GM19240 (cell line): ENCODE data around the gene PIK3CB.
"Not testable (repeated sequence)": the region's sequence is repeated elsewhere in the genome, so short reads cannot be mapped to it uniquely, and the experiment has no call there.

Experiments
- DNase-seq: peaks from one replicate; pipeline ENCODE4 v3.0.0; 2011; ENCODE audit warnings: low spot score; ENCODE audit not compliant: insufficient read length

PIK3CB gene

DNA sequence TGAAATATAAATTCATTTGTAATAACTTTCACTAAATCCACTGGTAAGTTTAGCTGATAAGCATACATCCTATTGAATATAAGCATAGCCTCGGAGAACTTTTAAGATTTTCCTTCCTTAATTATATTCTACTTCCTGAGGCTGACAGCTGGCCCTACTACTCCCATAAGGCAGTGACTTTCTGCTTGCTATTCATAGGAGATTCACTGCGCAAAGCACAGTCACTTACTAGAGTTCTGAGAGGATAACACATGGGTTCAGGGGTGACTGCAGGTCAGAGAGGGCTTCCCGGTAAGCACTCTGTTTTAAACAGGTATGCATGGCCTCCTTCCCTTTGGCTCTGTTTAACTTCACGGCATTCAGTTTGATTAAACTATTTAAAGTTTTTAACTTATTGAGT, 150.3 kb downstream of the PIK3CB start:
- no peak for DNase-seq

DNA sequence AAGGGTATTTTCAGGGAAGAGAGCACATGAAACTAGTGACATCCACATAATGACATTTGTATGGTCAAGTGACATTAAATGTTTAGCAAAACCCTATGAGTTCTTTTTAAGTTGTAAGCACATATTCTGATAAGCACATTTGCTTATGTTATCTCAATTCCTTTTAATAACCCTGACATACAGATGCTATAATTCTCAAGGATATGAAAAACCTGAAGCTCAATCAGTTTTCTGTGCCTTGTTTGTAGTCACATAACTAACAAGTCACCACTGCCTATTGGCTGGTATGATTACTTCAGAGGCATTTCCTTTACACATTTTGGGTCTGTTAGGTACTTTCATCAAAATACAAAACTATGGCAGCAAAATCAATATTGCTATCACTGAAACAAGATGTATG, 152.1 kb downstream of the PIK3CB start:
- no peak for DNase-seq

DNA sequence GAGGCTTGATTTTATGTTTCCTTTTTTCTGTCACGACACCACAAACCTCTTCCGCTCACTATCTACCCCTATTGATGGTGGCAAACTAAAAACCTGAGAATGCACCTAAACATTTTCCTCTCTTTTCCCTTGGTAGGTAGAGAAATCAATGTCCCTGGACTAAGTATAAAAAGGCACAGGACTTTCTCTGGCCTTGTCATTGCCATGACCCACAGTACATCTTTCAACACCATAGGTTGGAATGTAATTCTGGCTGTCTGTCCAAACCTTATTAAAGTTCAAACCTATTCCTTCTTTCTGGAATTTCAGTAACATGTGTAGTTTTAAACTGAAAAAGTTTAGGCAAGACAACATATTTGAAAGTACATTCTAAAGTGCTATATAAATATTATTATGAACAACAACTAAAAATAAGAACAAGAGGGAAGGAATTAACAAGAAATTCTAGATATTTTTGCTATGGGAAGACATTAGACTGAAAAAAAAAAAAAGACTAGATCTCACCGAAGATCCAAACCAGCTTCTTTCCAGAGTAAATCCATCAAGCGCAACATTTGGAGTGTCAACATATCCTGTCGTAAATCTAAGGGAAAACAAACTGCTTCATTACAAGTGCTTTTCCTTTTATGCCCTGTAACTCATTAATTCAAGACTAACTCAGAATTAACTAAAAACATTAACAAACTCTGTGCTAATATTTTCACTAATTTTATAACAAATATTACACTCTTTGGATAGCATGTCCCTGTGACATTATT, 153.1 kb downstream of the PIK3CB start:
- no peak for DNase-seq

DNA sequence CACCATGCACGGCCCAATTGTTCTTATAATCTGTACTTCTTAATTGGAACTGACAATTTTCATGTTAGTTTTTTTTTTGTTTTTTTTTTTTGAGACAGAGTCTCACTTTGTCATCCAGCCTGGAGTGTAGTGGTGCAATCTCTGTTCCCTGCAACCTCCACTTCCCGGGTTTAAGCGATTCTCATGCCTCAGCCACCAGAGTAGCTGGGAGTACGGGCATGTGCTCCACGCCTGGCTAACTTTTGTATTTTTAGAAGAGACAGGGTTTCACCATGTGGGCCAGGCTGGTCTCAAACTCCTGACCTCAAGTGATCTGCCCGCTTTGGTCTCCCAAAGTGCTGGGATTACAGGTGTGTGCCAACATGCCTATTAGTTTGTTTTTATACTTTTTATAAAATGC, 153.8 kb downstream of the PIK3CB start:
- DNase-seq: not testable (repeated sequence)

DNA sequence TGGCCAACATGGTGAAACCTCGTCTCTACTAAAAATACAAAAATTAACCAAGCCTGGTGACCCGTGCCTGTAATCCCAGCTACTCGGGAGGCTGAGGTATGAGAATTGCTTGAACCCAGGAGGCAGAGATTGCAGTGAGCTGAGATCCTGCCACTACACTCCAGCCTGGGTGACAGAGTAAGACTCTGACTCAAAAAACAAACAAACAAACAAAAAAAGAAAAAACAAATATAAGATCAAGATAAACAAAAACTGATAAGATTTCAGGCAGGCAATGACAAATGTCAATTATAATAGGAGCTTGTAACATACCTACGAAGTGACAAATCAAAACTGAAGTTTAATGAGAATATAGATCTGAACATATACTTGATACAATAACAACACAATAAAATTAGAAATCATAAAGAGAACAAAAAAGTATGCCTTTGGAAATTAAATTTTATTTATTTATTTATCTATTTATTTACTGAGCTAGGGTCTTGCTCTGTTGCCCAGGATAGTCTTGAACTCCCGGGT, 155.8 kb downstream of the PIK3CB start:
- no peak for DNase-seq

DNA sequence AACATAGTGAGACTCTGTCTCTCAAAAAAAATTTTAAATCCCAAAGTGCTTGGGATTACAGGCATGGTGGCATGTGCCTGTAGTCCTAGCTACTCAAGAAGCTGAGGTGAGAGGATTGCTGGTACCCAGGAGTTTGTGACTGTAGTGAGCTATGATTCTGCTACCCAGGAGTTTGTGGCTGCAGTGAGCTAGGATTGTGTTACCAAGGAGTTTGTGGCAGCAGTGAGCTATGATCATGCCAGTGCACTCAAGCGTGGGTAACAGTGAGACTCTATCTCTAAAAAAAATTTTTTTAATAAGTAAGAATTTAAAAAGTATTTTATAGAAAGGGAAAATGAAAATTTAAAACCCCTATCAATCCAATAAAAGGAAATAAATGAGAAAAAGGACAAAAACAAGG, 156.6 kb downstream of the PIK3CB start:
- DNase-seq: no peak

DNA sequence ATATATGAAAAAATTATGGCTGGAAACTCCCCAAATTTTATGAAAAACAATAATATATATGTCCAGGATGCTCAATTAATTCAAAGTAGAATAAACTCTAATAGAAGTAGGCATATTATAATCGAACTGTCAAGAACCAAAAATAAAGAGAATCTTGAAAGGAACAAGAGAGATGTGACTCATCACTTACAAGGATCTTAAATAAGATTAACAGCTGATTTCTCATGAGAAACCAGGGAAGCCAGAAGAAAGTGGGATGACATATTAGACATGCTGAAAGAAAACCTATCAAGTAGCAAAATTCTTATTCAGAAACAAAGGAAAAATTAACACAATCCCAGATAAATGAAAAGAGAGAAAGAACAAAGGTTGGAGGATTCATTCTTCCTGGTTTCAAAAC, 159.3 kb downstream of the PIK3CB start:
- DNase-seq: no peak

DNA sequence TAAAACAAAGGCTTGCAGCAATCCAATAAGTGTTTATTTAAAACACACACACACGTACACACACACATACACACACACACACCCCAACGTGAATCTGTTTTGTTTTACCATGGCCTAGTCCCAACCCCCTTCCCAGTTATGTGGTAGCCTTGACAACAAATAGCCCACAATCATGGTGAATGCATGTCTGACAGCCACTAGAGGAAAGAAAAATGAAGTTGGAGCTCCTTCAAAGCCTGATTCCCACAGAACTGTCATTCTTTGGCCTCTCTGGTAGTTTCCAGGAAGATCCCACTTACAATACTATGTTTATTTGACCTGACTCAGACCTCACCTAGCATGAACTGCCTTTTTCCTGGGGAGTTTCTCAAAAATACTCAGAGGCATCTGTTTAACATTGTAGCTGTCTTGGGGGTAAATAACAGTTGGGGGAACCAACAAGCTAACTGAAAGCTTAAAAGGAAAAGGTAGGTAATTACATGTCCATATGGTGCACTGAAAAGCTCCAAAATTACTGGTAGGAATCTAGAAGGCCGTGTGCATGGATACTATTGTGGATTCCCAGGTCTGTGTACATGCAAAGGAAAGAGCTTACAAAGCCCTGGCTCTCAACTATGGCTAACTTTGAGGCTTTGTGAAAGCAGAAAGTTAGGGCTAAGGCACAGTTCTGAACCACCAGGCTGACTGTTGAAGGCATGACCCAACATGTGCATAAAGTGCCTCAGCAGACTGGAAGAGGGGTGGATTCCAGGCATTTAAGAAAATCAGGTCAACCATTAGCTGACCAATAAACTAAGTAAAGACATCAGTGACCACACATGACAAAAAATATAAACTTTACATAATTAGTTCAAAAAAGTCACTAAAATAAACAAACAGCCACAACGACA, 160.8 kb downstream of the PIK3CB start:
- DNase-seq: no peak

DNA sequence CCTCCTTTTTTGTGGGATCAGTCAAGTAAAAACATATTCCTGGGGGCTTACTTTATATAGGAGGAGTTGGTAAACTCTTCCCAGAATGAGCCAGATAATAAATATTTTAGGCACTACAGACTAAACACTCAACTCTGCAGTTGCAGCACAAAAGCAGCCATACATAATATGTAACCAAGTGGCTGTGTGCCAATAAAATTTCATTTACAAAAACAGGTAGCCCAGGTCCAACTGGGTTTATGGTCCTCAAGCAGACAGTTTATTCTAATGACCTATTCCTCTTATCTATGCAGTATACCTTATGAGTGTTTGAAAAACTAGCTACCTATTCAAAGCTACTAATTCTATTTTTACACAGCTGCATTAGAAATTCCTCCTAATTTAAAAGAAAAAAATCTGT, 164.3 kb downstream of the PIK3CB start:
- no peak for DNase-seq

DNA sequence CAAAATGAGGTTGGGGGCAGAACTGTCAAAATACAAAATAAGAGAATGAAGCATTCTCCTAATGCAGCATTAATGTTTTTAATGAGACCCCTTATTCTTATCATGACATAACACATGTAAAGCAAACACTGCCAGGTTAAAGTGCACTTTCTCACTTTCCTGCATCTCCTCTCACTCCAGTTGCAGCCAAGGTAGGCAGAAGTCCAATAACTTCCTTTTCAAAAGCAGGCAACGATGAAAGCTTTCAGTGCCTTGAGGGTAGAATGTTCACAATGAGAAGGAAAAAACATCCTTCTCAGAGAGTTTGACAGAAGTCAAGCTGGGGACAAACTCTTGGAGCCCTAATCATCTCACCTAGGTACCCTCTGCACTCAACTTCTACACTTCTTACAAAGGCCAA, 166.6 kb downstream of the PIK3CB start:
- DNase-seq: no peak

DNA sequence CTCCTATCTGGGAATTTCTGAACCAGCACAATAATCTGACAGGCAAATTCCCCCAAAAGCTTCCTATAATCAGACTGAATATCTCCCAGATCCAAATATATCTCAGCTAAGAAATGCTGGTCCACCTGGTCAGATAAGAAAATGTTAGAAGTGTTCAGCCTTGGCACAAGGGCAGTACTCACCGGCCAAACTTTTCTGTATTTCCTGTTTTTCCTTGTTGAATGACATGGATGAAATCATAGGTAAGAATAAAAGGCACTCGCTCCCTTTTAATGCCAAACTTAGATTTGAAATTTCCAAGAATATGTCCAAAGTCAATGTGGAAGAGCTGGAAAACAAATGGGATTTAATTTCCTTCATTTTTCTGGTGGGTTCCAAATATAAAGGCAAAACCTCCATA, 177.2 kb downstream of the PIK3CB start:
- DNase-seq: no peak

DNA sequence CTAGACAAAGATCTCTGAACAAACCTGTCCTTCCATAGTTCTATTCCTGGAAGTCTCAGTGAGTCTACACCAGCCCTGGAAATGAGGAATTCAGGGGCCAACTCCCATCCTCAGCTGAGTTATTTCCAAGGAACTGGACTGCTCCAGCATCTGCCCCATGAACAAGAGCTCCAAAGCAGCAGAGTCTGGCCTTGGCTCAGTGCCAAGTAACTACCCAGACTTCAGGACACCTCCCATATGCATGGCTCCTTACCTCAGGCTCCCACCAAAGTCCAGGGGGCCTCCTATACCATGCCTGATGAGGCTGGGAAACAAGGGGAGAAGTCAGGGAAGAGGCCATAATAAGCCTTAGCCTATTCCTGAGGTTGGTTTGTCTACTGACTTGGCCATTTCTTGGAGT, 181.2 kb downstream of the PIK3CB start:
- DNase-seq: no peak

DNA sequence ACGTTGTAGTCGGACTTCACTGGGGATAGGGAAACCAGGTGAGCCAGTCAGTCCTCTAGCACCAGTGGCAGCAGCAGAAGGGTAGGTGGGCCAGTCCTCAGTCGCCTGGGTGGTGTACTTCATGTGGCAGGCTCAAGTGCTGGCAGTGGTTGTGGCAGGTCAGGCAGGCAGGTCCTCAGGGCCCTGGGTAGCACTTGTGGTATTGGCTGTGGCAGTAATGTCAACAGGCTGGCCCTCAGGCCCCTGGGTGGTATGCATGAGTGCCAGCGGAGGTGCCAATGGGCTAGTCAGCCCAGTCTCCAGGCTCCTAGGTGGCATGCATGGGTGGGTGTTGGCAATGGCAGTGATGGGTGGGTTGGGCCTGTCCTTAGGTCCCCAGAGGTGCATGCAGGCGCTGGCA, 185.6 kb downstream of the PIK3CB start:
- no peak for DNase-seq

DNA sequence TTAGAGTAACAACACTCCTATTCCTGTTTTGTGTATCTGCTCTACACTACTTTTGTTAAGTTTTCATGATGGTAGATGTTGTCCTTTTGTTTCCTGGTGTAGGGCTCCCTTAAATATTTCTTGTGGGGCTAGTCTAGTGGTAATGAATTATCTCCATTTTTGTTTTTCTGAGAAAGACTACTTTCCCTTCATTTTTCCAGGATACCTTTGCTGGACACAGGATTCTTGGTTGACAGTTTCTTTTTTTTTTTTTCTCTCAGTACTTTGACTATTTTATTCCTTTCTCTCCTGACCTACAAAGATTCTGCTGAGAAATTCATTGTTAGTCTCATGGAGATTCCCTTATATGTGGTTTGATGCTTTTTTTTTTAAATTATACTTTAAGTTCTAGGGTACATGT, 188.2 kb downstream of the PIK3CB start:
- DNase-seq: no peak

DNA sequence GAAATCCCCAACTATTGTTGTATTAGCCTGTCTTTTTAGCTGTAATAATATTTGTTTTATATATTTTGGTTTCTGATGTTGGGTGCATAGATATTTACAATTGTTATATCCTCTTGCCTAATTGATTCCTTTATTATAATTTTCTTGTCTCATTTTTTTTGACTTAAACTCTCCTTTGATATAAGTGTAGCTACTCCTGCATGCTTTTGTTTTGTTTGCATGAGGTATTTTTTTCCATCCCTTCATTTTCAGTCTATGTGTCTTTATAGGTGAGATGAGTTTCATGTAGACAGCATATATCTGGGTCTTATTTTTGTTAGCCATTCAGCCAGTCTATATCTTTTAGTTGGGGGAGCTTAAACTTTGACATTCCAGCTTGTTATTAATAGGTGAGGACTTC, 188.7 kb downstream of the PIK3CB start:
- no peak for DNase-seq

DNA sequence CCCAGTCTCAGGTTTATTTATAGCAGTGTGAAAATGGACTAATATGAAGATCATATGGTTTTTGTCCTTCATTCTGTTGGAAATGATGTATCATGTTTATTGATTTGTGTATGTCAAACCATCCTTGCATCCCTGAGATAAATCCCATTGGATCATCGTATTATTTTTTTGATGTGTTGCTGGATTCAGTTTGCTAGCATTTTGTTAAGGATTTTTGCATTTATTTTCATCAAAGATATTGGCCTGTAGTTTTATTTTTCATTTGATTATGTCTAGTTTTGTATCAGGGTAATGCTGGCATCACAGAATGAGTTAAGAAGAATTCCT, 191.8 kb downstream of the PIK3CB start:
- DNase-seq: no peak

DNA sequence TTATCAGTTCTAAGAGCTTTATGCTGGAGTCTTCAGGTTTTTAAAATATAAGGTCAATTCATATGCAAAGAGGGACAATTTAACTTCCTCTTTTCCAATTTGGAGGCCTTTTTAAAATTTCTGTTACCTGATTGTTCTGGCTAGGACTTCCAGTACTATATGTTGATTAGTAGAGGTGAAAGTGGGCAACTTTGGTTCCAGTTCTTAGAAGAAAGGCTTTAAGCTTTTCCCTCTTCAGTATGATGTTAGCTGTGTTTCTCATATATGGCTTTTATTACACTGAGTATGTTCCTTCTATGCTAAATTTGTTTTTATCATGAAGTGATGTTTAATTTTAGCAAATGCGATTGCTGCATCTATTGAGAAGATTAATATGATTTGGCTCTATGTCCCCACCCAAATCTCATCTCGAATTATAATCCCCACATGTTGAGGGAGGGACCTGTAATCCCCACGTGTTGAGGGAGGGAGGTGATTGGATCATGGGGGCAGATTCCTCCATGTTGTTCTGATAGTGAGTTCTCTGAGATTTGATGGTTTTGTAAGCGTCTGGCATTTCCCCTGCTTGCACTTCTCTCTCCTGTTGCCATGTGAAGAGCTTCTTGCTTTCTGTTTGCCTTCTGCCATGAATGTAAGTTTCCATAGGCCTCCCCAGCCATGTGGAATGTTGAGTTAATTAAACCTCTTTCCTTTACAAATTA, 192.4 kb downstream of the PIK3CB start:
- no peak for DNase-seq

DNA sequence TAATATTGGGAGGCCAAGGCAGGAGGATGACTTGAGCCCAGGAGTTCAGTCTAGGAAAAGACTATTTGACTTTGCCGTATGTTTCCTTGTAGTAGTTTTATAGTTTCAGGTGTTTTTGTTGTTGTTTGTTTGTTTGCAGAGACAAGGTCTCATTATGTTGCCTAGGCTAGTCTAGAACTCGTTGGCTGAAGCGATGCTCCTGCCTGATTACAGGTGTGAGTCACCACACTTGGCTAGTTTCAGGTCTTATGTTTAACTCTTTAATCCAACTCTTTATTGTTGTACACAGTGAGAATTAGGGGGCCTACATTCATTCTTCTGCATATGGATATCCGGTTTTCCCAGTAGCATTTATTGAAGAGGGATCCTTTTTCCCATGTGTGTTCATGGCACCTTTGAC, 194.2 kb downstream of the PIK3CB start:
- no peak for DNase-seq

DNA sequence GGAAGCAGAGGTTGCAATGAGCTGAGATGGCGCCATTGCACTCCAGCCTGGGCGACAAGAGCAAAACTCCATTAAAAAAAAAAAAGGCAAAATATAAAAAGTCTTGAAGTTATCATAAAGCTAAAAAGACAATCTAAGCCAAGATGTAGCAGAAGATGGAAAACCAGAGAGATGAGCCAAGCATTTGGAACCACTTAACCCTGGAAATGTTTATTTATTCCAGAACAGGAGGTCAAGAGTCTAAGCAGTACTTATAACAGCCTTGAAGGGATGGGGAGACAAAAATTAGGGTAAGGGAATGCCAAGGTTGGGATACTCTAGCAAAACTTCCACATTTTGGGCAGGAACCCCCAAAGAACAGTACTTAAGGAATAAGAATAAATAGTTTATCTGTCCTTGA, 196.1 kb downstream of the PIK3CB start:
- no peak for DNase-seq

DNA sequence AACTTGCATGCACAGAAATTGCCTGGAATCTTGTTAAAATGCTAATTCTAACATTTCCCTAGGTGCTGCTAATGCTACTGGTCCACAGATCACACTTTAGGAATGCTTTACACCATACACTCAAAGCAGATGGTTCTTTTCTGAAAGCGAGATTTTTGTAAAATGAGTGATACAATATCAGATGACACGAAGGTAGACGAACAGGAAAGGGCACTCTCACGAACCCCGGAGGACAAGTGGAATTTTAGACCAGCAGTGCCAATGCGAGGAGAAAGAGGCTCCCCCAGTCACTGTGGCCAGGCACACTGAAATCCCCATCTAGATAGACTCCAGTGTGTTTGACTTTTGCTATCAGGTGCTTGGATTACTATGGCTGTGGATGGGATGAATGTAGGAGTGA, 205.2 kb downstream of the PIK3CB start:
- DNase-seq: no peak

DNA sequence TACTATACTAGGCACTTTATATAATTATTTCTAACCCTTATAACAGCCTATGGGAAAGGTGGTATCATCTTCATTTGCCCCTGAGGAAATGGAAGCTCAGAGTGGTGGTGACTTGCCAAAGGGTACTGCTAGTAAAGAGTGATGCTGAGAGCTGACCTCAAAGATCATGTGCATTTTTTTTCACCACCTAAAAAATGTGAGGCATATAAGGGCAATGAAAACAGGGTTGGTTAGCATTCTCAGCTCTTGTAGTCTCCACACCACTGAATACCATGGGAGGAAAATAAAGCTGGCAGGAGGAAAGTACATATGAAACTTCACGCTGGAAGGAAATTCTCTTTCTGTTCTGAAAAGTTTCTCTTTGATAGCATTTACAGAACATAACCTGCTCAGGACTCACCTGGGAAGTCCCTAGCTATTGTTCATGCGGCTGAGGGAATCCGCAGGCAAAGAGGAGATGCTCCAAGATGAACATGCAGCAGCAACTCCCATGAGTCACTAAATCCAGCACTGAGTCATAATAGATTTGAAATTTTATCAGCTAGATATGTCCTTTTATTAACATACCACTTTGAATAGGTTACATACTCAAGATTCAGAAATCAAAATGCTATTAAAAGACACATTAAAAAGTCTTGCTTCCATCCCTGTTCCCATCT, 208.9 kb downstream of the PIK3CB start:
- DNase-seq: no peak

DNA sequence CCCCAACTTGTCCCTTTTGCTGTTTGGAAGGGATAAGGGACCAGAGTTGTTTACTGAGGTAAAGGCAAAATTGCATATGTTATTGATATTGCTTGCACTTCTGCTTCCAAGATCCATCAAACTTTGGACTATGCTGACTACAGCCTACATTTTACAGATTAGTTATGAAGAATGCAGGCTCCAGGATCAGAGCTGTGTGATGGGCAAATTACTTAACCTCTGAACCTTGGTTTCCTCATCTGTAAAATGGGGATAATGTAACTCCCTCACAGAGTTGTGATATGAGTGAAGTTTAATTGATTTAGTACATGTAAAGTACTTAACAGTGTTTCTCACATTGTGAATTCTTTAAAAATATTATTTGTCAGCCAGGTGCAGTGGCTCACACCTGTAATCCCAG, 210.2 kb downstream of the PIK3CB start:
- no peak for DNase-seq
